GM21360 (cell line): ENCODE data around the gene TMEM132D.

Source experiments
- ATAC-seq: cut with Tn5 transposase; IDR thresholded peaks from one replicate; pipeline ENCODE4 v1.9.1; 2021; ENCODE audit warnings: mild to moderate bottlenecking, moderate library complexity; ENCODE audit not compliant: unreplicated experiment

The TMEM132D gene

GRCh38 chr12:129672110-129672509, 231.7 kb downstream of the TMEM132D start:
- ATAC-seq, result no peak

DNA sequence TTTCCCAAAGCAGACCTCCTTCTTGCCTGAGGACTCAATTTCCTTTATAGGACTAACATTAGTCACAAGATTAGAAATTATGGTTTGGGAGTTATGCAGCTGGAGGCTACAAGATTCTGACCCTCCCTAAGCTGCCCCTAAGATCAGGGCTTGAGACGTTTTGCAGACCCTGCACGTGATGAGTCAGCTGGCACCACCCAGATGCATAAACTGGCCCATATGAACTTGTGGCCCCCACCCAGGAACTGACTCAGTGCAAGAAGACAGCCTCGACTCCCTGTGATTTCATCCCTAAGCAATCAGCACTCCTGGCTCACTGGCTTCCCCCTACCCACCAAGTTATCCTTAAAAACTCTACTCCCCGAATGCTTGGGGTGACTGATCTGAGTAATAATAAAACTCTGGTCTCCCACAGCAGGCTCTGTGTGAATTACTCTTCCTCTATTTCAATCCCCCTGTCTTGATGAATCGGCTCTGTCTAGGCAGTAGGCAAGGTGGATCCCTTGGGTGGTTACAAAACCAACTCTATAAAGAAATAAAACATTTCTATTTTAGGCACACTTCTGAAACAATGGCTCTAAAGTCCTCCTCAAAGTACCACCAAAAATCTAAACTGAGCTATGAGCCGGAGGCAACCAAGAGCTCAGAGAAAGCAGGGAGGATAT, 233.4 kb downstream of the TMEM132D start:
- ATAC-seq, result no peak

DNA sequence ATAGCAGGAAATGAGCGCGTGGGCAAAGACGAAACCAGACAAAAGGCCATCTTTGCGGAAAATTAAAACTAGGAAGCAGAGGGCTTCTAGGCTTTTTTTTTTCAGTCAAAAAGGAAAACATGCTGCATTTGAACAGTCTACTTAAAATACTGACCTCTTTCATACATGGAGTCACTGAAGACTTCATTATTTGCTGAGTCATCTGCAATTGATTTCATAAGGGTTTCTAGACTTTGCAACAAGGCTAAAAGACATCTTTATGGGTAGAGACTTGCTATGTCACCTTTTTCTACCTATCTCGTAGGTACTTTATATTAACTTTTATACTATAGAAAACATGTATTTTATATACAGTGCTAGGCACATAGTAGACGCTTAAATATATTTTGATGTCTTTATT, 238.4 kb downstream of the TMEM132D start:
- ATAC-seq, result no peak

DNA sequence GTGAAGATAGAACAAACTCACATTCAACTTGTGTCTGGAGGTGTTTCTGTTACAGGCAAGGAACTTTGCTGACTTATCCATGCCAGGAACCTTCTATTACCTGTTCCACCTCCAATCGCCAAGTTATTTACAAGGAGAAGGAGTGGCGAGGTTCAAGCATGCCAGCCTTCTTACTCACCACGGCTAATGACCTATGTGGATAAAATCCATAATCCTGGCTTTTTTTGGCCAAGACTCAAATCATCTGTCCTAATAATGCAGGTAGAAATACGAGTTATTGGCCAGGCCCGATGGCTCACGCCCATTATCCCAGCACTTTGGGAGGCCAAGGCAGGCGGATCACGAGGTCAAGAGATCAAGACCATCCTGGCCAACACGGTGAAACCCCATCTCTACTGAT, 241.6 kb downstream of the TMEM132D start:
- ATAC-seq, result no peak

GRCh38 chr12:129660946-129661345, 242.9 kb downstream of the TMEM132D start:
- ATAC-seq, result no peak

GRCh38 chr12:129659961-129660622, 243.7 kb downstream of the TMEM132D start:
- ATAC-seq, result no peak

GRCh38 chr12:129657179-129657578, 246.6 kb downstream of the TMEM132D start:
- no peak for ATAC-seq

- no peak for ATAC-seq
Observed at GRCh38 chr12:129651951-129652350, 251.9 kb downstream of the TMEM132D start.

- no peak for ATAC-seq
Observed at GRCh38 chr12:129641926-129642325, 261.9 kb downstream of the TMEM132D start.

GRCh38 chr12:129635021-129635685, 268.7 kb downstream of the TMEM132D start:
- ATAC-seq, result no peak

DNA sequence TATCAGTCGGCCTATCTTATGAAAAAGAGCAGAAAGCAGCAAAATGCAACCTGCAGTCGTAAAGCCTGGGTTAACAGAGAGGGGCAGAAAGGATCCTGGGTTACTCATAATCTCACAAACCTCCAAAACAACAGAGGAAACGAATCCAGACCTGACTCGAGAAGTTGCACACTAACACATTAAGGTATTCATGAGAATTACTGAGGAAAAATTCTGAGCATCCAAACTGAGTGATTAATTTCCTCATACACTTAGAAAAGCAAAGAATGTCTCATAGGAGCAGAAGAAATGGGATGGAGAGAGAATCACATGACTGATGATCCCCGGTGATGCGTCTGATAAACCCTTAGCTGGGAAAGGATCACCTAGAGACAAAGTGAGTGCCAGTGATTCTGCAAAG, 272.5 kb downstream of the TMEM132D start:
- no peak for ATAC-seq

GRCh38 chr12:129629901-129630300, 273.9 kb downstream of the TMEM132D start:
- no peak for ATAC-seq

DNA sequence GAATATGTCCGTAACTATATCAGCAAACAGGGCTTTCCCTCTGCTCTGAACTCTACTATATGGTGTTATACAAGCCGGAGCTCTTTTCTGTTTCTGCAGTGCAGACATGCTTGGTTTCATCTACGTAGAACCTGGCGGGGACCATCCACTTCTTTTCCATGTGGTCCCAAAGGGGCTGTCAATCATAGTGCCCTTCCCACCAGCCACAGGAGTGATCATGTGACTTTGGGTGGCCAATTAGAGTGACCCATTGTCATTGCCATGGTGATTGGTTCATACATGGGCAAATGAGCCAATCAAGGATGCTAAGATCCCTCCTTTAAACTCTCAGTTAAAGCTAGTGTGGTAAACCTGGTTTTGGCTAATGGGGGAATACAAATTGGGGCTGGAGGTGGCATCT, 281.3 kb downstream of the TMEM132D start:
- no peak for ATAC-seq

DNA sequence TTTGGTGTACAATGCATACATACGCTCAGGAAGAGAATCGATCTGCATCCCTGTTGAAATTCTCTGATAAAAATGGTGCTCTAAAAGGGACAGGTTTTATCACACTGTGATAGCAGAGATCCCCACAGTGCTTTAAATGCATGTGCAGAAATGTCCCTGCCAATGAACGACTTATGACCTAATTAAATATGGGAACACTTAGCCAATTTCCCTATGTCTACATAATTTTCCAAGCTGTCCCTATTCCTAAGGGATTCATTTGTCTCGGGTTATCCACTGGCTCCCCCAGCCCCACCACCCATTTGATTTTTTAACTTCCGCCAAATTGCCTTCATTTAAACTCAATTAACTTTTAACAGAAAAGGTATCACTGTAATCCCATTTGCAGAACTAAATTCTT, 284.6 kb downstream of the TMEM132D start:
- ATAC-seq, result no peak

DNA sequence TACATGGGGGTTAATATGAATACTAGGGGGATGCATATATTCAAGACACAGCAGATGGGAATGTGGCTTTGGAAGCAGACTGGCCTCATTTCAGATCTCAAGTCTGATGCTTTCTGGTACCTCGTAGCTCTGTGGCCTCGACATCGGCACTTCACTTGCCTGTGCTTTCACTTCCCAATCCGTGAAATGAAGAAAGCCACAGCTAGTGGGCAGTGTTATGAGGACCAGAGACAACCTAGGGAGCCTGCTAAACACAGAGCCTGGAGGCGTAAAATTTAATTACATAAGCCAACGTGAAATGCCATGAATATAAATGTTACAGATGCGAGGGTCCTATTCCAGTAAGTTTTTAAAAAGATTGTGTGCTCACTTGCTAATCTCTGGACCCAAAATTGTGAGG, 286.0 kb downstream of the TMEM132D start:
- ATAC-seq, result no peak

DNA sequence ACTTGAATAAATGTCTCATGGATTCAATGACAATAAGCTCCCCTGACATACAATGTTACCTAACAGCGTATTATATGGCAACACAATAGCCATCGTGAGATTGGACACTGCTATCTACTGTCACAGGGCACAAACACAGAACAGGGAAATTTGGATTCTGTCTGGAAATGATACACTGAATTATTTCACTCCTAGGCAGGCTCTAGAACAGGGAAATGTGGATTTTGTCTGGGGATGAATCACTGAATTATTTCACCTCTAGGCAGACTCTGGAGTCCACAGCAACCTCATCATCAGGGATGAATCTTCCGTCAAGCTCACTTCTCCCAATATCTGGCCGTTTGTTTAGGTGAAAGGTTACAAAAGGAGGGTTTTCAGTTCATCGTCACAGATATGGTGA, 288.8 kb downstream of the TMEM132D start:
- no peak for ATAC-seq

DNA sequence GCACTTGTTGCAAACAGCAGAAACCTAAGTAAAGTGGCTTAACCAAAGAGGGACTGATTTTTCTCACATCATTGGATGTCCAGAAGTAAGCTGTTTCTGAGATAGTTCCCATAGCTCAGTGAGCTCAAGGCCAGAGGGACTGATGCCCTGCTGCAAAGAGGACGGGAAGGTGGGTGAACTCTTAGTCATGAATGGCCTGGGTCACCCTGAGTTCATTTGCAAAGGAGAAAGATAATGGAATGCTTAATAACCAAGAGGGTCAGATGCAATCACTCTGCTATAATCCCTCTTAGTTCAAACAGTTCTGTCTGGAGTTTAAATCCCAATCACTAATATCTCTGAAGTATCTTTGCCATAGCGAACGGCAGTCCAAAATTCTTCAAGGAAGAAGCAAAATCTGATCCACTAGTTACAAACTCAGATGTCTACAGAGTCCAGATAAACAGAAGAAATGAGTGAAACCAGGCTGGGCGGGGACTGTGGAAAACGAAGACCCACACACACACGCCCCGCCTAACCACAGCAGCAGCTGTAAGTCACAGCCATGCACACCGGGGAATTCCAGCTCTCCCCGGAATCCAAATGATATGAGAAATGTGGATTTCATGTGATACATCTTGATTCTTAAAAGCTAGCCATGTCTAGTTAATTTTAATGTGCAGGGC, 289.5 kb downstream of the TMEM132D start:
- ATAC-seq, result no peak

- no peak for ATAC-seq
Observed at GRCh38 chr12:129613314-129613713, 290.5 kb downstream of the TMEM132D start.

GRCh38 chr12:129610601-129611120, 293.2 kb downstream of the TMEM132D start:
- no peak for ATAC-seq

DNA sequence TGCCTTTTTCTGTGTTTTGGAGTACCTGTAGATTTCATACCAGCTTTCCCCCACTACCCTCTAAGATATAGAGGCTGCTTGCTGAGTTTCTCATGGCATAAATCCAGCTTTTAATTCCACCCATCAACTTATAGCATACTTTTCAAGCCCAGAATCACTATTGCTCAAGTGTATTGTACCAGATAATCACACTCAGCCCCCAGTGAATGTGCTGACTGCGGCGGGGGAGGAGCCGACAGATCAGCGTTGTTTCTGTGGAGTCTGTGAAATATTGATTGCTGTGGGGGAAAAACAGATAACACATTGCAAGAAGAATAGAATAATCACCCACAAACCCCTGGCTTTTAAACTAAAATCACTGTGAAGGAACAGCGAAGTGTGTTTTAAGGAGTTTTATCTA, 296.1 kb downstream of the TMEM132D start:
- ATAC-seq, result no peak

- ATAC-seq, result no peak
Observed at GRCh38 chr12:129607301-129607700, 296.5 kb downstream of the TMEM132D start.
